Measurements from ENCODE around the gene PCNX1.
"Not testable (repeated sequence)": the region's sequence is repeated elsewhere in the genome, so short reads cannot be mapped to it uniquely, and the experiment has no call there.

The PCNX1 gene

DNA sequence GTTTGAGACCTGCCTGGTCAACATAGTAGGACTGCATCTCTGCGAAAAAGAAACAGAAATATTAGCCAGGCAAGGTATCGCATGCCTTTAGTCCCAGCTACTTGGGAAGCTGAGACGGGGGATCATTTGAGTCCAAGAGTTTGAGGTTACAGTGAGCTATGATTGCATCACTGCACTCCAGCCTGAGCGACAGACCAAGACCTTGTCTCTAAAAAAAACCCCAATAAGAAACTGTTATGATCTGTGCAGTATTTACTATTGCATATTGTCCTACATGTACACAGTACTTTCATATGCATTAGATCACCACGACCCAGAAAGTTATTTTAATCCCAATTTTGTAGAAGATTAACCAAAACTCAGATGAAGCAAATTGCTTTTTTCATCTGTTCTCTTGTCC, 187.5 kb downstream of the PCNX1 start:
- no peak for DNase-seq

DNA sequence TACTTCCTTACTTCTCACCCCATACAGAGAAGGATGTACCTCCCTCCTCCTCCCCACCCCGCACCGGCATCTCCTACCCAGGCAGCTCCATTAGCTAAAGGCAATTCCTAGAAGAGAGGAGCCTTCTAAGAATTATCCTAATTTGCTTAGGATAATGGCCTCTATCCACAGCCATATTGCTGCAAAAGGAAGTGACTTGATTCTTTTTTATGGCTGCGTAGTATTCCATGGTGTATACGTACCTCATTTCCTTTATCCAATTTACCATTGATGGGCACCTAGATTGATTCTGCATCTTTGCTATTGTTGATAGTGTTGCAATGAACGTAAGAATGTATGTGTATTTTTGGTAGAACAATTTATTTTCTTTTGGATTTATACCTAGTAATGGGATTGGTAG, 189.7 kb downstream of the PCNX1 start:
- DNase-seq = no peak

DNA sequence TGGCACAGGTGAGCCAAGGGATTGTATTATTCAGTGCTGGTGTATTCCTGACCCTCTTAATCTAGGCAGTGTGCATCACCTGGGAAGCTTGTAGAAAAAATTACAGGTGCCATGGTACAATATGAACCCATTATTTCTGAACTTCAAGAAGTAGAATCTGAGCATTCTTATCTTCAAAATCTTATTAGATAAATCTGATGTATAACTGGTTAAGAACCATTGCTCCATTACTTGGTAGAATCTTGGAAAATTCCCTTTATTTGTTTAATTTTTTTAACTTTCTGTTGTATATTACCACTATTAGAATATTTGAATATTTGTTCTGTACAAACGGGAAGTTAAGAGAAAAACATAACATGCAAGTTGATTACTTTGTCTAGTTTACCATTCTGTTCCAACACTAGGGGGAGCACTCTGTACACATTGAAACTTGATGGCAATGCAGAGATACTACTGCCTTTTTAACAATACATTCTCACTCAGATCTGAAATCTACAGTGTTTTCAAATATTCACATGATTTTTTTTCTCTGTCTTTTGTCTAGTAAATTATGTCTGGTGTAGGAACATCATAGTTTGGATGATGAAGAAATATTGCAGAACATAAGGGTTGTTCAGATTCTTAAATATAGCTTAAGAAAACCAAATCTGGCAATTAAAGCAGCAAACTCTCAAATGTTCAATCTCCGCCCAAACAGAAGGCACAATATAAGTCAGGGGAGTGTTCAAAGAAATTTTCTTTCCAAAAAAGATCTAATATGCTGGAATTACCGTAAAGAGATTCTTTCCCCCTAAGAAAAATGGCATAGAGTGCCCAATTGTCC, 196.6 kb downstream of the PCNX1 start:
- DNase-seq = no peak

DNA sequence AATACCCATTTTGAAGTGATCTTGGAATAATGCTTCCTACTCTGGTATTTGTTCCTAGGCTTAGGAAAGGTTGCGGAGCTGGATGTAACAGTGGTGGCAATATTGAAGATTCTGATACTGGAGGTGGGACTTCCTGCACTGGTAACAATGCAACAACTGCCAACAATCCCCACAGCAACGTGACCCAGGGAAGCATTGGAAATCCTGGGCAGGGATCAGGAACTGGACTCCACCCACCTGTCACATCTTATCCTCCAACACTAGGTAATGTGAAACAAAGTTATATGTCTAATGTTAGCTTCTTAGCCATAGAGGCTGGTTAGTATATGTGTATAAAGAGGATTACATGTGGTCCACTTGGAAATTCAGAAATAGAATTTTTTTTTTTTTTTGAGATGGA, 197.9 kb downstream of the PCNX1 start:
- DNase-seq = no peak

DNA sequence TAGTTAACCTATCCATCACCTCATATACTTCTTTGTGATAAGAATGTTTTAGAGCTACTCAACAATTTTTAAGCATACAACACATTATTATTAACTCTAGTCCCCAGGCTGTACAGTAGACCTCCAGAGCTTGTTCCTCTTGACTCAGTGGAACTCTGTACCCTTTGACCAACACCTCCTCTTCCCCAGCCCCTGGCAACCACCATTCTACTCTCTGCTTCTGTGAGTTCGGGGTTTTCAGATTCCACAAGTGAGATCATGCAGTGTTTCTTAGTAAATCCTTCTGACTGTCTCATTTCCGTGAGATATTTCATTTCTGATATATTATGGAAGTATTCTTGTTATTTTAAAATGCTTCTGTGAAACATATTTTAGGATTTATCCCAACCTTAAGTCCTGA, 200.7 kb downstream of the PCNX1 start:
- DNase-seq = no peak

DNA sequence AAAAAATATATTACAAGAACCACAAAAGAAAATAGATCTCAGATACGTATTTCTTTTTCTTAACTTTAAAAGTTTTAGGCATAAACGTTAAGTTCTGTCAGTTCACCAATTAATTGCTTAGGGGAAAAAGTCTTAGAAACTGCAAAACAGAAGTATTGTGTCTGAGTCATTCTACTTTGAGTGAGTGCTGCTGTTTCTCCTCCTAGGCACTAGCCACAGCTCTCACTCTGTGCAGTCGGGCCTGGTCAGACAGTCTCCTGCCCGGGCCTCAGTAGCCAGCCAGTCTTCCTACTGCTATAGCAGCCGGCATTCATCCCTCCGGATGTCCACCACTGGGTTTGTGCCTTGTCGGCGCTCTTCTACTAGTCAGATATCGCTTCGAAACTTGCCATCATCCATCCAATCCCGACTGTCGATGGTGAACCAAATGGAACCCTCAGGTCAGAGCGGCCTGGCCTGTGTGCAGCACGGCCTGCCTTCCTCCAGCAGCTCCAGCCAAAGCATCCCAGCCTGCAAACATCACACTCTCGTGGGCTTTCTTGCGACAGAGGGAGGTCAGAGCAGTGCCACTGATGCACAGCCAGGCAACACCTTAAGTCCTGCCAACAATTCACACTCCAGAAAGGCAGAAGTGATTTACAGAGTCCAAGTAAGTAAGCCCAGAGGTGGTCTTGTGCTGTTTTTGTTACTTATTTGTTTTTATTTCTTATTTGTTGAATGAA, 201.3 kb downstream of the PCNX1 start:
- DNase-seq = no peak

DNA sequence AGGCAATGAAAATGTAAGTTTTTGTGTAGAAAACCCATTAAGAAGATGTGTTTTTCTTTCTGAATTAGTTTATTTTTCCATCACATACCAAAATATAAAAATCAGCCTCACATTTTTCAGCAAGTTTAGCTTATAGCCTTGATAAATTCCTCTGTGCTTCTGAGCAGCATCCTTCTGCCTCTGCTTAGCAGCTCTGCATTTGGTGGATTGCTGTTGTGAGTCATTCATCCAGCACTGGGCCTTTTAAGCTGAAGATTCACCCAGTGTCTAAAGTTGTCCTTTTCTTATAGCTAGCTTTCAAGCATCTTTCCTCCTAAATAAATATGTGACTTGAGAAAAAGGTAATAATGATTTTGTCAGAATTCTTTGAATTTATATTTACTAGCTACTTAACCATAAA, 206.1 kb downstream of the PCNX1 start:
- DNase-seq = no peak

DNA sequence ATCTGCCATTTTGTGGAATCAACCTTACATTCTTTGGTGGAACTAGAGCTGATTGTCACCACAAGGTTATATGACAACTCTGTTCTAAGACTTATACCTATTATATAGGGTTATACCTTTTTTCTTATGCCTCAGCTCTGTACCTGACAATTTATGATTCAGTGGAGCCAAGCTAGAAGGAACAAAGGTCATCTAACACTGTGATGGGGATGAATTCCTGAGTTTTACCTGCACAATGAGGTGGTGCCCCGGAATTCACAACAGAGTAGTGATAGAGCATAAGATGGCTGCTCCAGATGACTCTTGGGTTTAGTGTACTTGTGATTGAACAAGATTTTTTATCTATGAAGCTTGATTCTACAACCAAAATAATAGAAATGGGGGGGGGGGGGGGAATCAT, 207.3 kb downstream of the PCNX1 start:
- no peak for DNase-seq

DNA sequence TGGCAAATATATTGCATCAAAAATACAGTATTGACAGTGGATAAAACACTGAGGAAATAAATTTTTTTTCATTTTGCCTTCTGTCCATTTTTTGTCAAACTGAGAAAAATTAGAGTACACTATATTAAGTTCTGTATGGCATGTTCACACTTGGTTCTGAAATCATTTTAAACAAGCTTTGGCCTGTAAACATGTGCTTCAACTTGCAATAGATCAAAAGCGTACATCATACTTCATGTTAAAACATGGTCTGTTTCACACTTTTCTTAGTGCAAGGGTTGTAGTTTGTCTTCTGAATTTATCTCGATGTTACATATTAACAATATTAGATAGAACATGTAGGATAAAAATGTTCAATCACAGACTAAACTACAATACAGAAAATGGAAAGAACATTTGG, 208.0 kb downstream of the PCNX1 start:
- no peak for DNase-seq

DNA sequence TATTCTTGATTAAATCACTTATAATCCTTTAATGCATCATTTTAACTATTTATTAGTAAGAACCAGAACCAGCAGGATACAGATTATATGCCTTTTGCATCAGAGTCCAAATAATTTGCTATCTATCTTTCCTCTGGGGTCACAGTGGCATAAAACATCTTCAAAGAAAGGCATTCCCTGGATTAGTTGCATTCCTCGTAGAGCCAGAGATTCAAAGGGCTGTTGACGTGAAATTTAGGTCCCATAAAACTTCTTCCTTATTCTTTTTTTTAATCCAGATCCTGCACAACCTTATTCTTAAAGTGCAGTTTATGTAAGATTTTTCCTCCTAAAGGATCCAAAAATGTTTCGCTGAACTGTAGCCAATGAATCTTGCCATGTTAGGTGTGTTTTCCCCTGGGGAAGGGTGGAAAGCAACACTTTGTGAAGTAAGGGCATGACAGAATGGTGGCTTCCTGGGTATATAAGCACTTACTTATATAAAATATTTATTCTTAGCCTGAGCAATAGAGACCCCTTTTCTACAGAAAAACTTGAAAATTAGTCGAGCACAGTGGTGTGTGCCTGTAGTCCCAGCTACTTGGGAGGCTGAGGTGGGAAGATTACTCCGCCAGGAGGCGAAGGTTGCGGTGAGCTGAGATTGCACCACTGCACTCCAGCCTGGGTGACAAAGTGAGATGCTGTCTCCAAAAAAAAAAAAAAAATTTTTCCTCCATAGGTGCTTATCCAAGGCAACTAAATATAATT, 208.7 kb downstream of the PCNX1 start:
- DNase-seq = no peak

DNA sequence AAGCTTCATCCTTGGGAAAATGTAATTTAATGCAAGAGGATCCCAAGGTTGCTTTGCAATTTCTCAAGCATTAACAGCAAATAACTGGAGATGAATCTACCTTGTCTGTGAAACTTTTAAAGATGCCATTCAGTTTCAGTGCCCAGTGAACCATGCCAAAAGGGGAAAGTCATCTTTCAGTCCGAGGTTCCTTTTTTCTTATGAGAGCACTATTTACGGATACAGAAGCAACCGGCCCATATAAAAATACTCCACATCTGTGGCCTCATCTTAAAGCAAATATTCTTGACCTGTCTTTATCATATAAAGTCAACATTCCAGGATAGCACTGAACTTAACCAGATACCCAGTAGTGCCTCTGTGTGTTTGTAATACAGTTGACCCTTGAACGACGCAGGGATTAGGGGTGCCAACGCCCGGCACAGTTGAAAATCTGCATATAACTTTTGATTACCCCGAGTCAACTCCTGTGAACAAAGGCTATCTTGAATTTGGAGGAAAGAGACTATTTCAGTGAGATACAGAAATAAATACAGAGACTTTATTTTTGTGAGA, 209.4 kb downstream of the PCNX1 start:
- no peak for DNase-seq

DNA sequence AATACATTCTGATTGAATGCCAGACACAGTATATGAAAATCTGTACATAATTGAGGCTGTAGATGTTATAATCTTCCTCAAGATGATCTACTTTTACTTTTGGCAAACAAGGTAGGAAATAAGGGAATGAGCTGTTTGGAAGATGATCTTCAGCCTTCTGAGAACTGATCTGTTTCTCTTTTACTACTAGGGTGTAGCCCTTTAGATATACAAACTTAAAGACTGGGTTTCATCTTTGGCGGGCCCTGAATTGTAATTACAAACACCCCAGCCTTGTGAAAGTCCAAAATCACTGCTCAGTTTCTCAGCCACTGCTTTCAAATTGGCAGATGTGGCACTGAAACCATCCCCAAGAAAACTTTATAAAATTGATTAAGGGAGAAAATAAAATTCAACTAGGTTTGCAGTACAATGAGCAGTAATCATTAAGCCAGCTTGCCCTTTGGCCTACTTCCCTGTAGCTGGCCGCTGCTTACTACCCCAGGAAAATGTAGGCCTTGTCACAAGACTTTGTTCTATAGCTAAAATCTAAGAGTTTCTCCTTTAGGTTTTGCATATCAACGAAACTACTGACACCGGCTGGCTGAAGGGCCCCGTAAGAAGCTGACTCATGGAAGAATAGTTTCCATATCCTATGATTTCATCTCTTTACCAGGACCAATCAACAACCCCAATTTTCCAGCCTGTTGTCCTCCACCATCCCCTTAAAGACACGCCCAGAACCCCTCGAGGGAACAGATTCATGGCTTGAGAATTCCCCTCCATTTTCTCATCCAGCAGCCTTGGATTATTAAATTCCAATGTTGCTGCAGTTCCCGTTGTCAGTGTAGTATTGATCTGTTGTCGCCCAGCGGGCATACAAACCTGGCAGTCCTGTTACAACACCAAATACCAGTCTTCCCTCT, 210.8 kb downstream of the PCNX1 start:
- no peak for DNase-seq

DNA sequence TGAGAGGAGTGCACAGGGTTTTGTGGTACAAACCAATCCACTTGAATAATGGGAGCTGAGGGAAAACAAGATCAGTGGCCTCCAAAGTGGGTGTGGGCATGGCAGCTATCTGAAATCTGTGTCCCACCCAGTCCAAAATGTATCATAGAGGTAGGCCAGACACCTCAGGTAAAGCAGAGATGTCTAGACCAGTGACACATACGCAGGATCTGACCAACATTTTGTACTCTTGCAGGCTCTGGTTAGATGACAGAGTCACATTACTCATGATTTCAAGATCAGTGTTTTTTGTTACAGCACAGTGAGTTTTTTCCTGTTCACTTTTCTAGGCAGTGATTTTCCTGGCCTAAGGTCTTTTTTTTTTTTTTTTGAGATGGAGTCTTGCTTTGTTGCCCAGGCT, 211.8 kb downstream of the PCNX1 start:
- DNase-seq = no peak

DNA sequence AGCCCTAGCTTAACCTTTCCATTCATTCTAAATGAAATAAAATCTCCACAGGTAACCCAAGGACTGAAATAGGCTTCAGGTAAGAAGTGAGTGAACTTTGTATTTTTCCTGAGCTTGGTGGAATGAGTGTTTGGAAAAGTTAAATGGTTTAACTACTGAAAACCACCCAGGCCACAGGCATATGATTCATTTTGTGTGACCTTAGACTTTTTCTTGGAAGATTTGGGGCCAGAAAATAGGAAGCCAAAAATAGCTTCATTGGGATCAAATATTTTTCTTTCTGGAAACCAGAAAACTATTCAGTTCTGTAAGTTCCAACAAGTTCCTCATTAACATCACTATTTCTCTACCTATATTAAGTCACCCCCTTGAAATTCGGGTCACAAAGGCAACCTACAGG, 212.6 kb downstream of the PCNX1 start:
- no peak for DNase-seq

DNA sequence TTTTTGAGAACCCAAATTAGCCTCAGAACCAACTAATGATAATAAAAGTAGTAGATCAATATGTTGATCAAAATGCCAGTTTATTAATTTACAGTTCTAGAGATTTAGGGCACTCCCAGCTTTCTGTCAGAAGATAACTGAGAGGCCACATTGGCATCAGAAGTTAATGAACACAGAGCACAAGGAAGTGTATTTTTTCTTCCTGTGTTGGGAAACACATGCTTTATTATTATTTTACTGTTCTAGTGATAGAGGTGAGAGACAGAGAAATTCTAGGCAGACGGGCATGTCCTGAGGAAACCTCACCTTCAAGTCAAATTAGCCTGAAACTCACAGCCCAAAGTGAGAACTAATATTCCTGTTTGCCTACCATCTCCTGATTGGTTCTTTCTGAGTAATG, 213.7 kb downstream of the PCNX1 start:
- DNase-seq = no peak

DNA sequence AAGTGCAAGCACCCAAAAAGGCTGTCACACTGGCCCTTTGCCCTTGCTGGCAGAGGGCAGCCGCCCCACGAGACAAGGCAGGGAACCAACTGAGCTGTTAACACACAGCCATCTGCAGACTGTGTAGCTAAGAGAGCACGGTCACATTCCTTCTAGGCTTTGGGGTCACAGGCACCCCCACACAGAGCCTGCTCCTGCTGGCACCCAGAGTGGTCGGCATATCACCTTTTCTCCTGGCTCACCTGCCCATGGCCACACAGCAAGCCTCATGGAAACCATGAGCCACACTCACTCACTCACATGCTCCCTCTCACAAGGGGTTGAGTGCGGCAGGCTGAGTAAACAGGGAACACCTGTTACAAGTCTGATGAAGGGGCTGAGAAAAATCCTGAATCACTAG, 214.5 kb downstream of the PCNX1 start:
- no peak for DNase-seq

DNA sequence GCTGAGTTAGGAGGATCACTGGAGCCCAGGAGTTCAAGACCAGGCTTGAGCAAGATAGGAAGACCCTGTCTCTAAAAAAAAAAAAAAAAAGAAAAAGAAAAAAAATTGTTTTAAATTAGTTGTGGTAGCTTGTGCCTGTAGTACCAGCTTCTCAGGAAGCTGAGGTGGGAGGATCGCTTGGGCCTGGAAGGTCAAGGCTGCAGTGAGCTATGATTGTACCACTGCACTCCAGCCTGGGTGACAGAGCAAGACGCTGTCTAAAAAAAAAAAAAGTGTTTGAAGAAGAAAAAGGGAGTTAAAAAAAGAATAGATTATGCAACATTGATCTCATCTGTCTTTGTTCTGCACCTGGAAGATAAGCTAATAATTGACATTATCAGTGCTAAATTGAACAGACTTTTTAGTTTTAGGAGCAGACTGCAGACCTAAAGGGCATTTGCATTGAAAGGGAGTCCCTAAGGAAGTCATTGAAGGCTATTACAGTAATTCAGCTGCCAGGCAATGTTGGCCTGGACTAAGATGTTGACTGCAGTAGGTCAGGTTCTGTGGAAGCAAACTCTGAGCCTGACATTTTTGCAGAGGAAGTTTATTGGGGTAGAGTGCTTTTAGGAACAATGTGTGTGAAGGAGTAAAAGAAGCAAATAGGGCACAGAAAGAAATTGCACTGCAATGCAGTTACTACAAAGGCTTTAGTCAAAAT, 215.8 kb downstream of the PCNX1 start:
- no peak for DNase-seq

DNA sequence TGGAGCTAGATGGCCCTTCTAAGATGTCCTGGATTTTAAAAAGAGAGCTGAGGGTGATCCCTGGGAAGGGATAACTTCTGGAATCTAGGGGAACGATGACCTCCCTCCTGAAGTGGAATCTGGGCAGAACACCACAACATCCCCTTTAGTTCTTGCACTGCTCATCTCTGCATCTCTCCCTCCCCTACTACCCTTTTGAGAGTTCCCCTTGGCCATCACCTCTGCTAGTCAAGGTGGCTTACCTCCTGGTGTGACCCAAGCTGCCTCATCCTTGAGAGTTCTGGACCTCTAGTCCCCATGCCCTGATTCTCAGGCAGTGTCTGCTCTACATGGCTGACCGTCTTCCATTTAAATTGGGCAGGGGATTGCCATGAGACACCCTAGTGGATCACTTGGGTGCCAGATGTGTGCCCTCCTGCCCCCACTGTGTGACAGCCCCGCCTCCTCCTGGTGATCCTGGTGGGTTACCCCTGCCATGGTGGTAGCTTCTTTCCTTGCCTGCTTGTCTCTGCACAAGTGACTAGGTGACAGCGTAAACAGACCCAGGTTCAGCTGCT, 216.4 kb downstream of the PCNX1 start:
- DNase-seq = no peak

DNA sequence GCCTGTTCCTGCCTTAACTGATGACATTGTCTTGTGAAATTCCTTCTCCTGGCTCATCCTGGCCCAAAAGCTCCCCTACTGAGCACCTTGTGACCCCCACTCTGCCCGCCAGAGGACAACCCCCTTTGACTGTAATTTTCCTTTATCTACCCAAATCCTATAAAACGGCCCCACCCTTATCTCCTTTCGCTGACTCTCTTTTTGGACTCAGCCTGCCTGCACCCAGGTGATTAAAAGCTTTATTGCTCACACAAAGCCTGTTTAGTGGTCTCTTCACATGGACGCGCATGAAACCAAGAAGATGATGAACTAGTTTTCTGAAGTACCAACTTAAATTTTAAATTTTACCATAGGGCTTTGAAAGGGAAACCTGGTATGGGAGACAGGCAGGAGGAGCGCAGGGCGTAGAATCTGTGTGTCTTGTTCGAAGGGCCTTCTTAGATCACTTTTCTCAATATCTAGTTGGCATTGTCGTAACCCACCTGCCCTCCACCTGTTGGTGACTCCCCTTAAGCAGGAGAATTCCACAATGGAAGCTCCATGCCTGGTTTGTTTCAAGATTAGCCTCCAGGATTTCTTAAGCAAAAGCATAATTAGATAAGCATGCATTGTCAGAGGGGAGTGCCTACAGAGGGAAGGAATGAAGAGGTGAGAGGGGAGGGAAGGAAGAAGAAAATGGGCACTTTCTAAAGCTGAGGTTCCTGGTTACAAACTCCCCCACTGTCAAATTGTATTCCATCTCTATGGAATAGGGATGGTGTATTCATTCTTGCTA, 222.6 kb downstream of the PCNX1 start:
- DNase-seq = not testable (repeated sequence)

DNA sequence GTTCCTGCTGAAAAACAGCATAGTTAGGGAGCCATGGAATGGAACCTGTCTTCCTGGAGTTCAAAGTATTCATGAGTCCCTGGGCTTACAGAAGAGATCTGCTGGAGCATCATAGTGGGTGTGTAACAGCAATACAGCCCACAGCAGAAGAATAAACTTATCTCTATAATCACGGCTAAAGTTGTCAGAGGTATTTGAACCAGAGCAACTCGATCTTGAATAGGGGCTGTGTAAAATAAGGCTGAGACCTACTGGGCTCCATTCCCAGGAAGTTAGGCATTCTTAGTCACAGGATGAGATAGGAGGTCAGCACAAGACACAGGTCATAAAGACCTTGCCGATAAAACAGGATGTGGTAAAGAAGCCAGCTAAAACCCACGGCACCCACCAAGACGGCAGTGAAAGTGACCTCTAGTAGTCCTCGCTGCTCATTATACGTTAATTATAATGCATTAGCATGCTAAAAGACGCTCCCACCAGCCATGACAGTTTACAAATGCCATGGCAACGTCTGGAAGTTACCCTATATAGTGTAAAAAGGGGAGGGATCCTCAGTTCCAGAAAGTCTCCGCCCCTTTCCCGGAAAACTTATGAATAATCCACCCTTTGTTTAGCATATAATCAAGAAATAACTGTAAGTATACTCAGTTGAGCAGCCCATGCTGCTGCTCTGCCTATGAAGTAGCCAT, 223.4 kb downstream of the PCNX1 start:
- DNase-seq = no peak

All from activated CD8-positive, alpha-beta memory T cell treated with anti-CD3 and anti-CD28 coated beads, Interleukin-2, amount 50 U/mL, for 48 hours (primary cell).